Natural killer cell (primary cell): ENCODE measurements around the gene OSTM1. TPM values are rescaled to one million over a fixed set of nuclear protein-coding genes. Genes with fewer than 3 reads are reported as not detected.

Experiments used
- ATAC-seq, 3 donors: fragments of 150-1000 bp in 2 of 3; fragments of 200-7000 bp in 1 of 3; cut with Tn5 transposase; 1 replicate in 1 of 3; 2 replicates in 2 of 3; pipeline ENCODE4 v1.10.0; 2021; ENCODE audit warnings: mild to moderate bottlenecking in 2 of 3, moderate library complexity in 2 of 3
- DNase-seq, 2 donors: peaks; one replicate each; pipeline versions ENCODE4 v3.0.0 to v3.0.0-alpha.2; 2013 to 2021; ENCODE audit warnings: mixed read lengths in 1 of 2
- H3K27ac ChIP-seq: one replicate; pipeline ENCODE4 v1.5.1; 2013; ENCODE audit warnings: mild to moderate bottlenecking, low read length
- H3K27me3 ChIP-seq: one replicate; pipeline ENCODE4 v1.6.1; 2013; ENCODE audit warnings: low read length; ENCODE audit not compliant: control insufficient read depth, insufficient read depth
- H3K36me3 ChIP-seq: one replicate; pipeline ENCODE4 v1.6.1; 2013; ENCODE audit warnings: low read length; ENCODE audit not compliant: control insufficient read depth, insufficient read depth
- H3K4me1 ChIP-seq: one replicate; pipeline ENCODE4 v1.6.1; 2013; ENCODE audit warnings: low read length; ENCODE audit not compliant: control insufficient read depth, insufficient read depth
- H3K4me3 ChIP-seq: one replicate; pipeline ENCODE4 v1.5.1; 2013; ENCODE audit warnings: low read length
- H3K9me3 ChIP-seq: one replicate; pipeline ENCODE4 v1.6.1; 2013; ENCODE audit warnings: low read length; ENCODE audit not compliant: control insufficient read depth, insufficient read depth
- H3K27ac Mint-ChIP-seq, 2 donors: one replicate each; pipeline ENCODE4 v1.8.0; 2022; ENCODE audit warnings: mild to moderate bottlenecking in 2 of 2, mixed read lengths in 2 of 2, moderate library complexity in 1 of 2
- H3K27me3 Mint-ChIP-seq, 2 donors: one replicate each; pipeline ENCODE4 v1.8.0; 2022; ENCODE audit warnings: low read depth in 2 of 2, mixed read lengths in 2 of 2
- H3K36me3 Mint-ChIP-seq: one replicate; pipeline ENCODE4 v1.8.0; 2022; ENCODE audit warnings: mixed read lengths
- H3K4me1 Mint-ChIP-seq, 2 donors: one replicate each; pipeline ENCODE4 v1.8.0; 2022; ENCODE audit warnings: mixed read lengths in 2 of 2
- H3K4me3 Mint-ChIP-seq: one replicate; pipeline ENCODE4 v1.8.0; 2022; ENCODE audit warnings: mild to moderate bottlenecking, moderate library complexity, mixed read lengths
- H3K9me3 Mint-ChIP-seq, 2 donors: one replicate each; pipeline ENCODE4 v1.8.0; 2022; ENCODE audit warnings: mixed read lengths in 2 of 2
- CTCF ChIP-seq: fragments of 200-600 bp; IDR thresholded peaks from one replicate; pipeline ENCODE4 v1.8.0; 2022; ENCODE audit warnings: antibody characterized with exemption
- WGBS: methylation state at CpG from one replicate; pipeline ENCODE4 v1.1.7; 2013; ENCODE audit warnings: missing lambda C conversion rate; ENCODE audit not compliant: insufficient coverage; 5-methylcytosine and 5-hydroxymethylcytosine counted together
- intact Hi-C: fragments of 100-400 bp; cut with micrococcal nuclease; formaldehyde crosslinking; loops from one replicate; pipeline ENCODE4 v1.14.2; 2022
- total RNA-seq, 4 donors: library from RNA; stranded (reverse); fragments of 120-200 nt in 1 of 4; gene quantifications; one replicate each; pipeline versions ENCODE4 v1.2.3 to v1.2.4, GENCODE V29; 2013 to 2022

Gene OSTM1
- total RNA-seq, 3 donors from 2014 or later (not counting 1 experiment from before 2014, with no cell fraction given), result 39.2 to 56.9 (median 49.1) TPM

- Histone ChIP-seq H3K36me3 (no peaks in the 10 kb centered on the region), H3K27ac (no peak overlapping the region), H3K4me1 (peaks cover 42% of the 10 kb centered on the region), H3K4me3 (no peak overlapping the region), H3K27me3 (peaks cover 41% of the 10 kb centered on the region), H3K9me3 (no peaks in the 10 kb centered on the region)
- H3K4me1 Mint-ChIP-seq, result peaks cover 39 to 44% of the 10 kb centered on the region in 2 donors
- peak; percentile 43 for TF ChIP-seq CTCF
- WGBS, result 8% methylated on average over 38 of the region's 39 CpGs
- no peak overlapping the region for H3K27ac Mint-ChIP-seq
- intact Hi-C loops, result loop anchor here (1.0 to 10.0 kb wide), 2 partner anchors 381 to 412 kb away; no protein-coding TSS in a partner anchor
- peaks cover 67 to 77% of the 10 kb centered on the region in 2 donors for H3K27me3 Mint-ChIP-seq
- H3K9me3 Mint-ChIP-seq, result no peaks in the 10 kb centered on the region
- peak overlapping the region; percentile 42 for H3K4me3 Mint-ChIP-seq
- H3K36me3 Mint-ChIP-seq, result no peaks in the 10 kb centered on the region
- DNase-seq (peak in 1 of 2 donors; percentile 55), ATAC-seq (no peak)
Observed at GRCh38 chr6:108113557-108114519, 39.3 kb upstream of the OSTM1 start.

- intact Hi-C loops, result no loop called here
- TF ChIP-seq CTCF, result no peak
- H3K27me3 Mint-ChIP-seq, result peaks cover 26 to 32% of the 10 kb centered on the region in 2 donors
Observed at GRCh38 chr6:108108374-108108773, 33.8 kb upstream of the OSTM1 start.

GRCh38 chr6:108107102-108107501, 32.6 kb upstream of the OSTM1 start:
- intact Hi-C loops, result no loop called here
- DNase-seq (no peak), ATAC-seq (no peak)
- WGBS, result 86% methylated on average over 1 of the region's 1 CpG
- Mint-ChIP-seq H3K27me3 (peaks cover 13 to 28% of the 10 kb centered on the region in 2 donors), H3K4me1 (no peaks in the 10 kb centered on the region), H3K4me3 (no peak overlapping the region), H3K36me3 (no peaks in the 10 kb centered on the region), H3K9me3 (no peaks in the 10 kb centered on the region), H3K27ac (no peak overlapping the region)
- Histone ChIP-seq H3K4me1 (no peaks in the 10 kb centered on the region), H3K27me3 (no peaks in the 10 kb centered on the region), H3K9me3 (no peaks in the 10 kb centered on the region), H3K27ac (no peak overlapping the region), H3K4me3 (no peak overlapping the region), H3K36me3 (no peaks in the 10 kb centered on the region)
- TF ChIP-seq CTCF, result no peak

More at GRCh38 chr6:108108374-108108773, 33.8 kb upstream of the OSTM1 start:
- no peak overlapping the region for H3K27ac Mint-ChIP-seq
- no peaks in the 10 kb centered on the region for H3K9me3 Mint-ChIP-seq
- Histone ChIP-seq H3K9me3 (no peaks in the 10 kb centered on the region), H3K27ac (no peak overlapping the region), H3K4me3 (no peak overlapping the region), H3K4me1 (no peaks in the 10 kb centered on the region), H3K27me3 (peaks cover 6% of the 10 kb centered on the region), H3K36me3 (no peaks in the 10 kb centered on the region)
- ATAC-seq, result no peak
- no peak for DNase-seq
- peaks cover under 1 to 3% of the 10 kb centered on the region in 2 donors for H3K4me1 Mint-ChIP-seq
- no peak overlapping the region for H3K4me3 Mint-ChIP-seq
- no peaks in the 10 kb centered on the region for H3K36me3 Mint-ChIP-seq
